ENCODE results near the gene JARID2. TPM values are rescaled to one million over a fixed set of nuclear protein-coding genes. Genes with fewer than 3 reads are reported as not detected.

The JARID2 gene
- total and polyA plus RNA-seq, 9 of the 15 experiments (the other 6 are each of a cell fraction or from before 2014, with no cell fraction given), result 5.0 to 29.0 (median 15.6) TPM

DNA sequence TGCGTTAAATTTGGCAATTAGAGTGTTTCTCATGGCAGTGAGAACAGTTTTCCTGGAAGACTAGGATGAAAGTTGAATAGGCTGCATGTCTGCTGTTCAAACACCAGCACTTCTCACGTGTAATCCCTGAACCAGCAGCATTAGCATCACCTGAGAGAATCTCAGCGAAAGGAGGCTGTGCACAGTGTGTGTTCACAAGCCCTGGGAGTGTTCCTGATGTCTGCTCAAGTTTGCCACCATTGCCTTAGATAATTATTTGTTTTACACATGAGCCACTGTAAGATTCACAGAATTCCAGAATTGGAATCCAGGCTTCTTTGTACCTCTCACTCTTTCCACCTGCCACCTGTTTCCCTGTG, 117.3 kb downstream of the JARID2 start (continued):
- no peak for TF ChIP-seq ZNF318 (IDR thresholded peaks at IDR 0.05; ENCODE audit: borderline replicate concordance in 1 of 2, low read depth in 1 of 2)
- TF ChIP-seq CAMTA2 (CRISPR knock-in tag; conservative IDR thresholded peaks at IDR 0.05), result no peak
- TF ChIP-seq ILF3 (IDR thresholded peaks at IDR 0.05; ENCODE audit: borderline replicate concordance), result no peak
- TF ChIP-seq, protein P1, sequence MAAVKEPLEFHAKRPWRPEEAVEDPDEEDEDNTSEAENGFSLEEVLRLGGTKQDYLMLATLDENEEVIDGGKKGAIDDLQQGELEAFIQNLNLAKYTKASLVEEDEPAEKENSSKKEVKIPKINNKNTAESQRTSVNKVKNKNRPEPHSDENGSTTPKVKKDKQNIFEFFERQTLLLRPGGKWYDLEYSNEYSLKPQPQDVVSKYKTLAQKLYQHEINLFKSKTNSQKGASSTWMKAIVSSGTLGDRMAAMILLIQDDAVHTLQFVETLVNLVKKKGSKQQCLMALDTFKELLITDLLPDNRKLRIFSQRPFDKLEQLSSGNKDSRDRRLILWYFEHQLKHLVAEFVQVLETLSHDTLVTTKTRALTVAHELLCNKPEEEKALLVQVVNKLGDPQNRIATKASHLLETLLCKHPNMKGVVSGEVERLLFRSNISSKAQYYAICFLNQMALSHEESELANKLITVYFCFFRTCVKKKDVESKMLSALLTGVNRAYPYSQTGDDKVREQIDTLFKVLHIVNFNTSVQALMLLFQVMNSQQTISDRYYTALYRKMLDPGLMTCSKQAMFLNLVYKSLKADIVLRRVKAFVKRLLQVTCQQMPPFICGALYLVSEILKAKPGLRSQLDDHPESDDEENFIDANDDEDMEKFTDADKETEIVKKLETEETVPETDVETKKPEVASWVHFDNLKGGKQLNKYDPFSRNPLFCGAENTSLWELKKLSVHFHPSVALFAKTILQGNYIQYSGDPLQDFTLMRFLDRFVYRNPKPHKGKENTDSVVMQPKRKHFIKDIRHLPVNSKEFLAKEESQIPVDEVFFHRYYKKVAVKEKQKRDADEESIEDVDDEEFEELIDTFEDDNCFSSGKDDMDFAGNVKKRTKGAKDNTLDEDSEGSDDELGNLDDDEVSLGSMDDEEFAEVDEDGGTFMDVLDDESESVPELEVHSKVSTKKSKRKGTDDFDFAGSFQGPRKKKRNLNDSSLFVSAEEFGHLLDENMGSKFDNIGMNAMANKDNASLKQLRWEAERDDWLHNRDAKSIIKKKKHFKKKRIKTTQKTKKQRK (IDR thresholded peaks at IDR 0.05; ENCODE audit: borderline replicate concordance, low read depth, low read length), result no peak

Data from K562 (cell line).